MG63 (cell line): ENCODE measurements around the gene RGS6. TPM values are rescaled to one million over a fixed set of nuclear protein-coding genes. Genes with fewer than 3 reads are reported as not detected.

ENCODE experiments used
- DNase-seq: peaks from one replicate; pipeline ENCODE4 v3.0.0-alpha.2; 2020
- H3K27me3 ChIP-seq: fragments of 250-450 bp; sonication (Bioruptor Pico); 2 replicates; pipeline ENCODE4 v1.5.1; 2020; ENCODE audit warnings: mild to moderate bottlenecking, moderate library complexity
- H3K36me3 ChIP-seq: fragments of 250-450 bp; sonication (Bioruptor Pico); 2 replicates; pipeline ENCODE4 v1.5.1; 2020; ENCODE audit warnings: mild to moderate bottlenecking, moderate library complexity
- H3K4me3 ChIP-seq: fragments of 250-450 bp; sonication (Bioruptor Pico); 2 replicates; pipeline ENCODE4 v1.5.1; 2020; ENCODE audit warnings: mild to moderate bottlenecking, moderate library complexity
- H3K9me3 ChIP-seq: fragments of 250-450 bp; sonication (Bioruptor Pico); 2 replicates; pipeline ENCODE4 v1.5.1; 2020; ENCODE audit warnings: mild to moderate bottlenecking, moderate library complexity
- total RNA-seq: library from RNA; depleted of rRNA; stranded (reverse); fragments of >200 nt; shearing (Covaris generic); gene quantifications from 2 replicates; pipeline ENCODE4 v1.2.3, GENCODE V29; 2014; ENCODE audit warnings: low replicate concordance

Gene RGS6
- total RNA-seq, 1 experiment from 2014 or later: not detected

GRCh38 chr14:72513965-72514659 is 581.9 kb downstream of the RGS6 start:
- Histone ChIP-seq H3K36me3 (no peaks in the 10 kb centered on the region), H3K9me3 (no peaks in the 10 kb centered on the region), H3K4me3 (no peak overlapping the region), H3K27me3 (no peaks in the 10 kb centered on the region)
- no peak for DNase-seq

GRCh38 chr14:72514660-72515025 is 582.4 kb downstream of the RGS6 start:
- Histone ChIP-seq H3K27me3 (no peaks in the 10 kb centered on the region), H3K4me3 (no peak overlapping the region), H3K36me3 (no peaks in the 10 kb centered on the region), H3K9me3 (no peaks in the 10 kb centered on the region)
- no peak for DNase-seq

- Histone ChIP-seq H3K9me3 (peaks cover 10% of the 10 kb centered on the region; the same call in 1 of the 2 replicates), H3K4me3 (no peak overlapping the region), H3K36me3 (no peaks in the 10 kb centered on the region), H3K27me3 (no peaks in the 10 kb centered on the region)
- DNase-seq: peak; percentile 41
These were observed 583.8 kb downstream of the RGS6 start for GRCh38 chr14:72515779-72516770.

- DNase-seq: peak; percentile 47
- Histone ChIP-seq H3K4me3 (no peak overlapping the region), H3K27me3 (no peaks in the 10 kb centered on the region), H3K36me3 (no peaks in the 10 kb centered on the region), H3K9me3 (peaks cover 10% of the 10 kb centered on the region)
These were observed 584.9 kb downstream of the RGS6 start for GRCh38 chr14:72516936-72517700.

- no peaks in the 10 kb centered on the region for H3K36me3 ChIP-seq
- peaks cover 10% of the 10 kb centered on the region for H3K9me3 ChIP-seq
- no peak overlapping the region for H3K4me3 ChIP-seq
- DNase-seq: no peak
- H3K27me3 ChIP-seq: no peaks in the 10 kb centered on the region
These were observed 585.5 kb downstream of the RGS6 start for GRCh38 chr14:72517736-72518135.

DNA sequence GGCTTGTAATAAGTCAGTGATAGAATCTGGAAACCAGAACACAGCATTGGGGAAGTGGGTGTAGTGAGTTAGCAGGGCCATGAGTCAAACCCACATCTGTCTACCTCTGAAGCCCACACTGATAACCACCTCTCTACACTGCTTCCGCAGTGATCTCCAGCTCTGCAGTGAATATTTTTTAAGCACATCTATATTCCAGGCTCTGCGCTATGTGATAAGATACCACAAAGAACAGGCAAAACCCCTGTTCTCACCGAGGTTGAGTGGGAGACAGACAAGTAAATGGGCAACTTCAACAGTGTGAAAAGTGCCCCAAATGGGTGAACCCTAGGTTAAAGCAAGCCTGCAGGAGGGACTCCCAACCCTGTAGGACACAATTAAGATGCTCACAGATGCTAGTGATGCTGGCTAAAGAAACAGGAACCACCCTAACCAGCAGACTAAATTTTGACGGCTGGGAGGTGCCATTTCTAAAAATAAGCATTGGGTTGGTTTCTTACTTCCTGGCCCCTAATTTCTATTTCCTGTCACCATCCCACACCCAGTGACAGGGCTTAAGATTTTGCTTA is 586.7 kb downstream of the RGS6 start:
- no peak for DNase-seq
- Histone ChIP-seq H3K4me3 (no peak overlapping the region), H3K9me3 (peaks cover 10% of the 10 kb centered on the region), H3K27me3 (no peaks in the 10 kb centered on the region), H3K36me3 (no peaks in the 10 kb centered on the region)

DNA sequence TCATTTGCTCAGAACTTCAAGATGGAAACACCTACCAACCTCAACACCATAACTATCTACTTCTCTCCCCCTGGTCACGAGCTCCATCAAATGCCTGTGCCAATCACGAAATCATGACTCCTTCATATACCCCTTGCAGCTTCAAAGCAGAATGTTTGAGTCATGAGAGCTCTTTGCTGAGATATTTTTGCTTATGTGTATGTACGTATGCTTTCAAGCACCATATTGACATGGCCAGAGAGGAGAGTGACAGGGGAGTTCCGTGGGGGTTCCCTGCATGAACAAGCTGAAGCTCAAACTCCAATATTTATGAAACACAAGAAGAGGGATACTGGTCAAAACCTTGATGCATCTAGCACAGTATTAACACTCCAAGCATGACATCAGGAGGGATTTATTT is 587.3 kb downstream of the RGS6 start:
- Histone ChIP-seq H3K27me3 (no peaks in the 10 kb centered on the region), H3K9me3 (peaks cover 10% of the 10 kb centered on the region), H3K36me3 (no peaks in the 10 kb centered on the region), H3K4me3 (no peak overlapping the region)
- no peak for DNase-seq

GRCh38 chr14:72521045-72521444 is 588.8 kb downstream of the RGS6 start:
- no peaks in the 10 kb centered on the region for H3K36me3 ChIP-seq
- no peak for DNase-seq
- peaks cover 10% of the 10 kb centered on the region for H3K9me3 ChIP-seq
- no peak overlapping the region for H3K4me3 ChIP-seq
- no peaks in the 10 kb centered on the region for H3K27me3 ChIP-seq

DNA sequence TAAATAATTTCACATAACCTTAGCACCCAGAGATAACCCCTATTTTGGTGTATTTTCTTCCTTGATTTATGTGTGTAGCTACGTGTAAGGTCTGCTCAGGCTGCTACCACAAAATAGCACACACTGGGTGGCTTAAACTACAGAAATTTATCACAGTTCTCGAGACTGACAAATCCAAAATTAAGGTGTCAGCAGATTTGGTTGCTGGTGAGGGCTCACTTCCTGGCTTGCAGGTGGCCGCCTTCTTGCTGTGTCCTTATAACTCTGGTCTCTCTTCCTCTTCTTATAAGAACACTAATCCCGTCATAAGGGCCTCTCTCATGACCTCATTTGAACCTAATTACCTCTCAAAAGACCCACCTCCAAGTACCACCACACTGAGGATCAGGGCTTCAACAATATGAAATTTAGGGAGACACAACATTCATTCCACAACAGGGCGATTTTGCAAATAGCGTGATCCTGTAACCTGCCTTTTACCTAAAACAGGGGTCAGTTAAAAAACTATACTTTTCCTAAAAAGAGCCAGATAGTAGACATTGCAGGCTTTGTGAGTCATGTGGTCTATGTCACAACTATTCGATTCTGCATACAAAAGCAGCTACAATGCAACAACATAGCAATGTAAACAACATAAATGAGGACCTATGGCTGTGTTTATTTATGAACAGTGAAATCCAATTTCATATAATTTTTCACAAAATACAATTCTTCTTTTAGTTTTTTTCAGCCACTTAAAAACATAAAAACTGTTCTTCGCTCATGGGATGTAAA is 589.9 kb downstream of the RGS6 start:
- peaks cover 10% of the 10 kb centered on the region for H3K9me3 ChIP-seq
- no peak overlapping the region for H3K4me3 ChIP-seq
- no peaks in the 10 kb centered on the region for H3K36me3 ChIP-seq
- H3K27me3 ChIP-seq: no peaks in the 10 kb centered on the region
- DNase-seq: no peak

DNA sequence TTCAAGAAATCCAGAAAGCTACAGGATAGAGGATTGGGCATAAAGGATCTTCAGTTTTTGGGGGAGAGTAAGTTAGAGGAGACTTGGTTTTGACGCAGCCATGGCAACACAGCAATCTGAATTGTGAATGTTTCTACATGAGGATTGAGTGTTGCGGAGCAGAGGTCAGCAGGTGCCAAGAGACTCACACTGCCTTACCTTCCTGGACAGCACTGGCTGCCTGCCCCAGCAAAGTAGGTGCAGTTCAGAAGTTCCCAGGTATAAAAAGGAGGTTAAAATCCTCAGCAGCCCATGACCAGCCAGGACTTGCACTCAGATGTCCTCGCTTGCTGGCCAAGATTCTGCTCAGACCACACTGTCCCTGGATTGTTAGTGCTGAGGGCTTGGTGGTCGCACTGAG is 590.6 kb downstream of the RGS6 start:
- DNase-seq: no peak
- Histone ChIP-seq H3K36me3 (no peaks in the 10 kb centered on the region), H3K27me3 (no peaks in the 10 kb centered on the region), H3K9me3 (peaks cover 10% of the 10 kb centered on the region), H3K4me3 (no peak overlapping the region)

- H3K36me3 ChIP-seq: no peaks in the 10 kb centered on the region
- H3K9me3 ChIP-seq: peaks cover 10% of the 10 kb centered on the region
- H3K4me3 ChIP-seq: no peak overlapping the region
- no peak for DNase-seq
- no peaks in the 10 kb centered on the region for H3K27me3 ChIP-seq
These were observed 591.4 kb downstream of the RGS6 start for GRCh38 chr14:72523424-72524294.

GRCh38 chr14:72524295-72524629 is 592.0 kb downstream of the RGS6 start:
- Histone ChIP-seq H3K36me3 (no peaks in the 10 kb centered on the region), H3K27me3 (no peaks in the 10 kb centered on the region)

GRCh38 chr14:72525087-72525915 is 593.1 kb downstream of the RGS6 start:
- H3K36me3 ChIP-seq: no peaks in the 10 kb centered on the region
- peaks cover 4% of the 10 kb centered on the region for H3K9me3 ChIP-seq
- H3K27me3 ChIP-seq: no peaks in the 10 kb centered on the region
- no peak overlapping the region for H3K4me3 ChIP-seq
- peak; percentile 73 for DNase-seq

More at GRCh38 chr14:72524295-72524629, 592.0 kb downstream of the RGS6 start:
- no peak for DNase-seq
- Histone ChIP-seq H3K4me3 (no peak overlapping the region), H3K9me3 (peaks cover 10% of the 10 kb centered on the region)

DNA sequence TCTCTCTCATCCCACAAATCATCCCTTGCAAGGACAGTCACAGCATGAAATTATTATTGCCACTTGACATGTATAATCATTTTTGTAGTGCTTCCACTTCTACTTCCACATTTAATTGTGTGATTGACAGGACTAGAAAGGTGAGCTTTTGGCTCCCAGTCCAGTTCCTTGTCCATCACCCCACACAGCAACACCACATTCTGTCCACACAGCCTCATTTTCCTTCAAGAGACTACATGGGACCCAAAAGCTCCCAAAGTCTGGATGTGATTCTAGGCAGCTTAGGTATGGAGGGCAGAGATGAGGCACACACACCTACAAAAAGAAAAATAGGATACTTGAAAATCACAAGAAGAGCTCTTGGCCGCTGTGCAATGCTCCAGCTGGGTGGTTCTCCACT is 595.4 kb downstream of the RGS6 start:
- Histone ChIP-seq H3K4me3 (no peak overlapping the region), H3K9me3 (no peaks in the 10 kb centered on the region), H3K36me3 (no peaks in the 10 kb centered on the region), H3K27me3 (no peaks in the 10 kb centered on the region)
- no peak for DNase-seq
